GM23248 (cell line): ENCODE measurements around the gene ARFRP1. TPM values are rescaled to one million over a fixed set of nuclear protein-coding genes. Genes with fewer than 3 reads are reported as not detected.

Experiments used
- DNase-seq: peaks from one replicate; pipeline ENCODE4 v3.0.0-alpha.2; 2015
- H2AFZ ChIP-seq: fragments of 200-600 bp; sonication (generic); 2 replicates; pipeline ENCODE4 v1.6.1; 2016; ENCODE audit warnings: antibody characterized with exemption
- H3F3A ChIP-seq: fragments of 200-600 bp; sonication (generic); 2 replicates; pipeline ENCODE4 v1.6.1; 2016; ENCODE audit warnings: mild to moderate bottlenecking, antibody characterized with exemption, mixed run types; ENCODE audit not compliant: insufficient read depth
- H3K27ac ChIP-seq: fragments of 200-600 bp; sonication (generic); 2 replicates; pipeline ENCODE4 v1.5.1; 2016; ENCODE audit warnings: mild to moderate bottlenecking
- H3K27me3 ChIP-seq: fragments of 200-600 bp; sonication (generic); replicated peaks from 2 replicates; pipeline ENCODE4 v1.6.1; 2016; ENCODE audit warnings: mild to moderate bottlenecking; ENCODE audit not compliant: insufficient read depth
- H3K36me3 ChIP-seq: fragments of 200-600 bp; sonication (generic); 2 replicates; pipeline ENCODE4 v1.6.1; 2016; ENCODE audit warnings: low read depth, mild to moderate bottlenecking
- H3K4me1 ChIP-seq: fragments of 200-600 bp; sonication (generic); 2 replicates; pipeline ENCODE4 v1.6.1; 2016; ENCODE audit warnings: mild to moderate bottlenecking; ENCODE audit not compliant: insufficient read depth
- H3K4me2 ChIP-seq: fragments of 200-600 bp; sonication (generic); one replicate; pipeline ENCODE4 v1.6.1; 2016; ENCODE audit warnings: mild to moderate bottlenecking; ENCODE audit not compliant: unreplicated experiment
- H3K4me3 ChIP-seq: fragments of 200-600 bp; sonication (generic); 2 replicates; pipeline ENCODE4 v1.5.1; 2016; ENCODE audit warnings: mild to moderate bottlenecking
- H3K79me2 ChIP-seq: fragments of 200-600 bp; sonication (generic); 2 replicates; pipeline ENCODE4 v1.6.1; 2016; ENCODE audit warnings: mild to moderate bottlenecking; ENCODE audit not compliant: insufficient read depth
- H3K9ac ChIP-seq: fragments of 200-600 bp; sonication (generic); 2 replicates; pipeline ENCODE4 v1.6.1; 2016; ENCODE audit warnings: mild to moderate bottlenecking
- H3K9me2 ChIP-seq: fragments of 200-600 bp; sonication (generic); 2 replicates; pipeline ENCODE4 v1.6.1; 2016; ENCODE audit warnings: mixed run types, mild to moderate bottlenecking, moderate library complexity; ENCODE audit not compliant: insufficient read depth
- H3K9me3 ChIP-seq: fragments of 200-600 bp; sonication (generic); one replicate; pipeline ENCODE4 v1.6.1; 2017; ENCODE audit warnings: low read depth
- H4K20me1 ChIP-seq: fragments of 200-600 bp; sonication (generic); 2 replicates; pipeline ENCODE4 v1.6.0; 2016; ENCODE audit not compliant: insufficient read depth
- EZH2 ChIP-seq: fragments of 200-600 bp; sonication (generic); IDR thresholded peaks from 2 replicates; pipeline ENCODE4 v1.6.1; 2018; ENCODE audit warnings: antibody characterized with exemption, mild to moderate bottlenecking; ENCODE audit not compliant: insufficient read depth, poor library complexity, severe bottlenecking
- EZH2phosphoT487 ChIP-seq: fragments of 200-600 bp; sonication (generic); IDR thresholded peaks from 2 replicates; pipeline ENCODE4 v1.6.1; 2018; ENCODE audit warnings: antibody characterized with exemption, moderate library complexity, mild to moderate bottlenecking, low read depth; ENCODE audit not compliant: insufficient read depth
- WGBS, 2 experiments: methylation state at CpG; one replicate each; pipeline ENCODE4 v1.1.6; 2015 to 2017; ENCODE audit warnings: low lambda C conversion rate in 2 of 2, low coverage in 1 of 2; ENCODE audit errors: missing lambda C conversion rate in 2 of 2; 5-methylcytosine and 5-hydroxymethylcytosine counted together
- in situ Hi-C: fragments of 300-500 bp; cut with MboI; formaldehyde crosslinking; loops from 2 replicates; pipeline ENCODE4 v1.15.0; 2020
- polyA plus RNA-seq: library from polyadenylated mRNA; unstranded; fragments of >200 nt; fragmentation: Nextera tagmentation; extraction: Ambion mirVana; gene quantifications from 2 replicates; pipeline ENCODE4 v1.2.1, GENCODE V29; 2016
- total RNA-seq: library from RNA; depleted of rRNA; stranded (reverse); fragments of >200 nt; shearing (Covaris generic); gene quantifications from 2 replicates; pipeline ENCODE4 v1.2.3, GENCODE V29; 2014

Gene ARFRP1
- total and polyA plus RNA-seq, 2 experiments from 2014 or later = 57.6 to 61.4 TPM

DNA sequence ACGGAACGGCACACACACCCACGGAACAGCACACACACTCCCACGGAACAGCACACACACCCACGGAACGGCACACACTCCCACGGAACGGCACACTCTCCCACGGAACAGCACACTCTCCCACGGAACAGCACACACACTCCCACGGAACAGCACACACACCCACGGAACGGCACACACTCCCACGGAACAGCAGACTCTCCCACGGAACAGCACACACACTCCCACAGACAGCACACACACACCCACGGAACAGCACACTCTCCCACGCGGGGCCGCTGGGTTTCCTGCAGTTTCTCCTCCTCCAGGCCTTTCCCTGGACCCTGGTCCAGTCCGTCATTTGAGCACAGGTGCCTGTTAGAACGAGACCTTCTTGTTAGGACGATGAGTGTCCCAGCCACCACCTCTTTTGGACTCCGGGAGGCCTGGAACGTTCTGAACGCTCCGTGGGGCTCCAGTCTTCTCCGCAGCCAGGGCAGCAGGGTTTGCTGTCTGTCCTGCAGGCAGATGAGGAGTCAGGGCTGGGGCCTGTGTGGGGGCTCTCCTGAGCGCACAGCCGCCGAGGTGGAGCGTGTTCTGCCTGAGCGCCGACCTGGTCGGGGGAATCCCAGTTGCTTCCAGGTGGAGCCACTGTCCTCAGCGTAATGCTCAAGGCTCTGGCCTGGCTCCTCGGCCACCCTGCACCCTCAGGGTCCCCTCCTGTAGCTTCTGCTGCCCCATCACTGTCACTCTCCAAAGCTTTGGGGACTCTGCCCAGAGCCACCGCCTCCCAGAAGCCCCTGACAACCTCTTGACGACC, 28.9 kb downstream of the ARFRP1 start:
- no peaks in the 10 kb centered on the region for H3K27me3 ChIP-seq
- H3F3A ChIP-seq = peaks cover 22% of the 10 kb centered on the region
- no peak for DNase-seq
- no peak overlapping the region for H3K27ac ChIP-seq
- H3K4me3 ChIP-seq = no peak overlapping the region
- H3K9me3 ChIP-seq = no peaks in the 10 kb centered on the region
- no peaks in the 10 kb centered on the region for H4K20me1 ChIP-seq
- H2AFZ ChIP-seq = no peak overlapping the region
- H3K9ac ChIP-seq = no peak overlapping the region
- no peak overlapping the region for H3K4me2 ChIP-seq
- H3K36me3 ChIP-seq = no peaks in the 10 kb centered on the region
- H3K79me2 ChIP-seq = no peaks in the 10 kb centered on the region
- WGBS, 2 experiments = 81 to 90% methylated on average over 20 to 38 of the region's 38 CpGs
- no peaks in the 10 kb centered on the region for H3K9me2 ChIP-seq
- TF ChIP-seq EZH2 (no peak), EZH2phosphoT487 (no peak)
- in situ Hi-C loops = no loop called here
- H3K4me1 ChIP-seq = peaks cover 14% of the 10 kb centered on the region

GRCh38 chr20:63678071-63678470, 29.7 kb downstream of the ARFRP1 start:
- Histone ChIP-seq H4K20me1 (no peaks in the 10 kb centered on the region), H2AFZ (no peak overlapping the region), H3K4me1 (peaks cover 13% of the 10 kb centered on the region), H3K9me2 (no peaks in the 10 kb centered on the region), H3K9ac (no peak overlapping the region), H3F3A (peaks cover 14% of the 10 kb centered on the region; the same call in 1 of the 2 replicates), H3K4me2 (no peak overlapping the region), H3K9me3 (no peaks in the 10 kb centered on the region), H3K36me3 (no peaks in the 10 kb centered on the region), H3K27ac (no peak overlapping the region), H3K4me3 (no peak overlapping the region), H3K79me2 (no peaks in the 10 kb centered on the region), H3K27me3 (no peaks in the 10 kb centered on the region)
- in situ Hi-C loops = no loop called here
- WGBS, 2 experiments = 41 to 47% methylated on average over 13 of the region's 13 CpGs
- DNase-seq = no peak
- TF ChIP-seq EZH2phosphoT487 (no peak), EZH2 (no peak)

- H3K27me3 ChIP-seq = no peaks in the 10 kb centered on the region
- H3K4me1 ChIP-seq = no peaks in the 10 kb centered on the region
- H3K9ac ChIP-seq = no peak overlapping the region
- no peak for TF ChIP-seq EZH2phosphoT487
- no peak for TF ChIP-seq EZH2
- in situ Hi-C loops = no loop called here
- no peak overlapping the region for H3K4me3 ChIP-seq
- H3K27ac ChIP-seq = no peak overlapping the region
- H2AFZ ChIP-seq = no peak overlapping the region
- no peak overlapping the region for H3K4me2 ChIP-seq
- H3K79me2 ChIP-seq = no peaks in the 10 kb centered on the region
- H3F3A ChIP-seq = no peaks in the 10 kb centered on the region
- H4K20me1 ChIP-seq = no peaks in the 10 kb centered on the region
- 97 to 98% methylated on average over 20 of the region's 20 CpGs for WGBS, 2 experiments
- H3K36me3 ChIP-seq = no peaks in the 10 kb centered on the region
- H3K9me3 ChIP-seq = no peaks in the 10 kb centered on the region
- no peak for DNase-seq
- no peaks in the 10 kb centered on the region for H3K9me2 ChIP-seq
These were observed 32.0 kb downstream of the ARFRP1 start for GRCh38 chr20:63675681-63676368.

DNA sequence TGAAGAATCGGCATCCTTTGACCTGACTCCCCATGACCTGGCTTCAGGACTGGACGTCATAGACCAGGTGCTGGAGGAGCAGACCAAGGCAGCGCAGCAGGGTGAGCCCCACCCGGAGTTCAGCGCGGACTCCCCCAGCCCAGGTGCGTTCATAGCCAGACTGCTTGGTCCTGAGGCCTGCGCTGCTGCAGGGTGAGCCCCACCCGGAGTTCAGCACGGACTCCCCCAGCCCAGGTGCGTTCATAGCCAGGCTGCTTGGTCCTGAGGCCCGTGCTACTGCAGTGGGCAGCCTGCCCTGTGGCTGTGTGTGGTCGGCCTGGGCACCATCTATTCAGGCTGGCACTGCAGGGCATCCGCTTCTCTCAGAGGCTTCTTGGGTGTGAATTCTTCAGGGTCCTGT, 33.8 kb downstream of the ARFRP1 start:
- 96 to 98% methylated on average over 14 of the region's 14 CpGs for WGBS, 2 experiments
- Histone ChIP-seq H3K9ac (no peak overlapping the region), H2AFZ (no peak overlapping the region), H3K4me2 (no peak overlapping the region), H3K9me3 (no peaks in the 10 kb centered on the region), H3K4me3 (no peak overlapping the region), H4K20me1 (no peaks in the 10 kb centered on the region), H3K36me3 (no peaks in the 10 kb centered on the region; the same call in 1 of the 2 replicates), H3K4me1 (no peaks in the 10 kb centered on the region), H3K79me2 (no peaks in the 10 kb centered on the region), H3K27me3 (no peaks in the 10 kb centered on the region), H3F3A (no peaks in the 10 kb centered on the region), H3K27ac (no peak overlapping the region), H3K9me2 (no peaks in the 10 kb centered on the region)
- in situ Hi-C loops = no loop called here
- TF ChIP-seq EZH2phosphoT487 (no peak), EZH2 (no peak)
- DNase-seq = no peak
